ENCODE results near the gene FAH.

Gene FAH

GRCh38 chr15:80140909-80141308, 11.9 kb upstream of the FAH start:
- POLR2A ChIA-PET, result no interaction called here

GRCh38 chr15:80141916-80142598, 10.7 kb upstream of the FAH start:
- no peak for DNase-seq (ENCODE audit: extremely low spot score)
- ChIA-PET POLR2A (no interaction called here), CTCF (interaction anchor here (1.1 to 1.6 kb wide), 3 partner anchors 9 to 28 kb away, joined by 4 read pairs; no protein-coding TSS in a partner anchor)
- TF ChIP-seq, protein P1, sequence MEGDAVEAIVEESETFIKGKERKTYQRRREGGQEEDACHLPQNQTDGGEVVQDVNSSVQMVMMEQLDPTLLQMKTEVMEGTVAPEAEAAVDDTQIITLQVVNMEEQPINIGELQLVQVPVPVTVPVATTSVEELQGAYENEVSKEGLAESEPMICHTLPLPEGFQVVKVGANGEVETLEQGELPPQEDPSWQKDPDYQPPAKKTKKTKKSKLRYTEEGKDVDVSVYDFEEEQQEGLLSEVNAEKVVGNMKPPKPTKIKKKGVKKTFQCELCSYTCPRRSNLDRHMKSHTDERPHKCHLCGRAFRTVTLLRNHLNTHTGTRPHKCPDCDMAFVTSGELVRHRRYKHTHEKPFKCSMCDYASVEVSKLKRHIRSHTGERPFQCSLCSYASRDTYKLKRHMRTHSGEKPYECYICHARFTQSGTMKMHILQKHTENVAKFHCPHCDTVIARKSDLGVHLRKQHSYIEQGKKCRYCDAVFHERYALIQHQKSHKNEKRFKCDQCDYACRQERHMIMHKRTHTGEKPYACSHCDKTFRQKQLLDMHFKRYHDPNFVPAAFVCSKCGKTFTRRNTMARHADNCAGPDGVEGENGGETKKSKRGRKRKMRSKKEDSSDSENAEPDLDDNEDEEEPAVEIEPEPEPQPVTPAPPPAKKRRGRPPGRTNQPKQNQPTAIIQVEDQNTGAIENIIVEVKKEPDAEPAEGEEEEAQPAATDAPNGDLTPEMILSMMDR (IDR thresholded peaks at IDR 0.05; ENCODE audit: control extremely low read depth, extremely low read depth, low read depth, missing control alignments), result no peak

More at GRCh38 chr15:80140909-80141308, 11.9 kb upstream of the FAH start:
- CTCF ChIA-PET, result interaction anchor here (1.6 kb wide), 1 partner anchor 27 kb away, joined by 4 read pairs; no protein-coding TSS in a partner anchor
- DNase-seq (ENCODE audit: extremely low spot score), result no peak
- TF ChIP-seq, protein P1 (IDR thresholded peaks at IDR 0.05; ENCODE audit: control extremely low read depth, extremely low read depth, low read depth, missing control alignments), result no peak

- POLR2A ChIA-PET, result no interaction called here
- no peak for DNase-seq (ENCODE audit: extremely low spot score)
- CTCF ChIA-PET, result interaction anchor here (0.6 to 1.6 kb wide), 4 partner anchors 9 to 29 kb away, joined by 4 read pairs; no protein-coding TSS in a partner anchor
- TF ChIP-seq, protein P1 (IDR thresholded peaks at IDR 0.05; ENCODE audit: control extremely low read depth, extremely low read depth, low read depth, missing control alignments), result no peak
Observed at GRCh38 chr15:80142646-80143045, 10.2 kb upstream of the FAH start.

DNA sequence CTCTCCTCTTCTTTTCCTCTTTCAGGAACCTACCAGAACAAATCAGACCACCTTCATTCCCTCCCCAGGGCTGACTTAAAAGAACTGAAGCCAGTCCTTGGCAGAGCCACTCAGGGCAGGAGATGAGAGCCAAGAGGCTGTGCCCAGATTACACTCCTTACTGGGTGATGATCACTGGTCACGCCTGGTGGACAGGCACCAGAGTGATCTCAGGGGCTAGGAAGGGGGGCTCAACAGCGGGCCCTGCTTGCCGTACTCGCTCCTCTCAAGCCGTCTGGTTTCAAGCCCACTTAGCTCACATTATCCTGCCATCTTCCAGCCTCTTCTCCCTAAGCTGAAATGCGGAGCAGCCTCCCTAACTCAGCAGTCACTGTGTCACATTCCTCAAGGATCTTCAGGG, 1.7 kb upstream of the FAH start:
- DNase-seq (ENCODE audit: extremely low spot score), result no peak
- CTCF ChIA-PET, result interaction anchor here (1.0 to 1.4 kb wide), 4 partner anchors 8 to 769 kb away, joined by 3 to 4 read pairs (median 3); no protein-coding TSS in a partner anchor
- TF ChIP-seq, protein P1 (IDR thresholded peaks at IDR 0.05; ENCODE audit: control extremely low read depth, extremely low read depth, low read depth, missing control alignments), result no peak
- POLR2A ChIA-PET, result no interaction called here

DNA sequence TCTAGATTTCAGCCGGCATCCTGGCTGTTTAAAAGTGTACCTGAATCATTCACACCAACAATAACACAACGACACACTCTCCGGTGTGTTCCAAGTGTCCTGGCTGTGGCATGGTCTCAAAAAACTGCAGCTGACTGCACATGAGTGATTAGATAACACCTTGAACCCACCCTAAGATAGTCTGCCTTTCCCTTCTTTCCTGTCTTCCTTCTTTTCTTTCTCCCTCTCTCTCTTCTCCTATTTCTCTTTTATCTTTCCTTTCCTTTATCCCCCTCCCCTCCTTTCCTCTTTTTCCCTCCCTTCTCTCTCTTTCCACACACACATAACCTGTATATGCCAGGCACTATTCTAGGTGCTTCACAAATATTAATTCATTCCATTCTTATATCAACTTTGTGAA, 1.2 kb upstream of the FAH start:
- DNase-seq (ENCODE audit: extremely low spot score), result no peak
- ChIA-PET CTCF (interaction anchor here (1.0 kb wide), 2 partner anchors 9 to 12 kb away, joined by 3 to 4 read pairs; no protein-coding TSS in a partner anchor), POLR2A (no interaction called here)
- TF ChIP-seq, protein P1 (IDR thresholded peaks at IDR 0.05; ENCODE audit: control extremely low read depth, extremely low read depth, low read depth, missing control alignments), result no peak

DNA sequence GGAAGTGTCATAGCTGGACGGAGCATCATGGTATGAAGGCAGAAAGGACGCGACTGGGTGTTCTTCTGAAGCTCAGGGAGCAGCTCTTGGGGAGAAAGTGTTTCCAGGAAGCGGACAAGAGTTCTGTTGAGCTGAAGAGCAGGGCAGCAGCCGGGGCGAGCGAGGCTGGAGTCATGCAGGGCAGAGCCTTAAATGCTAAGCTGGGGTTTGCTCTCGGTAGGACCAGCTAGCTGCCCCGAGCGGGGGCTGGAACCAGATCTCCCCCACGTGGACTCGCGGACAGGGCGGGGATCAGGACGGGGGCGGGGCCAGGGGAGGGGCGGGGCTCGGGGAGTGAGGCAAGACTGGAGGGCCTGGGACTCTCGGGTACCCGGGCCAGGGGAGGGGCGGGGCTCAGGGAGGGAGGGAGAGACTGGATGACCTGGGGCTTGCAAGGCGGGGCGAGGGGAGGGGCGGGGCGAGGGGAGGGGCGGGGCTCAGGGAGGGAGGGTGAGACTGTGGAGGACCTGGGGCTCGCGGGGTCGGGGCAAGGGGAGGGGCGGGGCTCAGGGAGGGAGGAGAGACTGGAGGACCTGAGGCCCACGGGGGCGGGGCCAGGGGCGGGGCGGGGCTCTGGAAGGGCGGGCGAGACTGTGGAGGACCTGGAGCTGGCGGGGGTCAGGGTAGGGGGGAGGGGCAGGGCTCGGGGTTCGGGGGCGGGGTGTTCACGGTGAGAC, 461 bp upstream of the FAH start:
- ChIA-PET CTCF (interaction anchor here (1.6 kb wide), 1 partner anchor 11 kb away, joined by 3 read pairs; no protein-coding TSS in a partner anchor), POLR2A (no interaction called here)
- peak; percentile 99 for DNase-seq (ENCODE audit: extremely low spot score)
- TF ChIP-seq, protein P1 (IDR thresholded peaks at IDR 0.05; ENCODE audit: control extremely low read depth, extremely low read depth, low read depth, missing control alignments), result no peak
